Psoas muscle (tissue), 8 donors: ENCODE results near the gene EHMT1. TPM values are rescaled to one million over a fixed set of nuclear protein-coding genes. Genes with fewer than 3 reads are reported as not detected.
"Not testable (repeated sequence)": the region's sequence is repeated elsewhere in the genome, so short reads cannot be mapped to it uniquely, and the experiment has no call there.

Source experiments
- ATAC-seq, 4 donors: fragments of 200-7000 bp; cut with Tn5 transposase; one replicate each; pipeline ENCODE4 v1.9.1; 2020; ENCODE audit warnings: moderate library complexity in 3 of 4, mild to moderate bottlenecking in 2 of 4
- DNase-seq, 2 donors: peaks; one replicate each; pipeline ENCODE4 v3.0.0-alpha.2; 2020
- H3K27ac ChIP-seq: fragments of 200-600 bp; one replicate; pipeline ENCODE4 v1.8.0; 2022
- H3K27me3 ChIP-seq, 3 donors: fragments of 200-600 bp in 1 of 3; one replicate each; pipeline versions ENCODE4 v1.6.1 to v1.8.0; 2013 to 2022; ENCODE audit warnings: low read length in 2 of 3, mild to moderate bottlenecking in 2 of 3, moderate library complexity in 1 of 3; ENCODE audit not compliant: insufficient read depth in 3 of 3
- H3K36me3 ChIP-seq, 2 donors: fragments of 200-600 bp in 1 of 2; one replicate each; pipeline versions ENCODE4 v1.6.1 to v1.8.0; 2013 to 2022; ENCODE audit warnings: low read depth in 1 of 2, mild to moderate bottlenecking in 1 of 2, moderate library complexity in 1 of 2; ENCODE audit not compliant: insufficient read depth in 1 of 2
- H3K4me1 ChIP-seq: fragments of 200-600 bp; one replicate; pipeline ENCODE4 v1.8.0; 2022
- H3K4me3 ChIP-seq: fragments of 200-600 bp; one replicate; pipeline ENCODE4 v1.8.0; 2022; ENCODE audit warnings: mild to moderate bottlenecking
- H3K9me3 ChIP-seq: fragments of 200-600 bp; one replicate; pipeline ENCODE4 v1.8.0; 2022
- CTCF ChIP-seq: fragments of 200-600 bp; IDR thresholded peaks from one replicate; pipeline ENCODE4 v1.8.0; 2022; ENCODE audit warnings: antibody characterized with exemption
- WGBS, 3 donors: extraction: QIAGEN DNeasy Blood & Tissue Kit; methylation state at CpG; one replicate each; pipeline versions ENCODE4 v1.1.6 to v1.1.7; 2013; 5-methylcytosine and 5-hydroxymethylcytosine counted together
- intact Hi-C, 2 donors: fragments of 100-400 bp; cut with DNase I; formaldehyde crosslinking; loops; one replicate each; pipeline versions ENCODE4 v1.11.0 to v1.14.2; 2022
- polyA plus RNA-seq, 3 donors: library from polyadenylated mRNA; stranded (reverse); fragments of 200-250 nt; gene quantifications; one replicate each; pipeline ENCODE4 v1.2.3, GENCODE V29; 2013
- total RNA-seq, 4 donors: library from RNA; stranded (reverse); fragmentation: NEBNext Ultra II Directional in 2 of 4; extraction: Animal tissue kit (Norgen Biotek cat#: 25700) in 2 of 4; gene quantifications; one replicate each; pipeline versions ENCODE4 v1.2.1 to v1.2.4, GENCODE V29; 2021 to 2023
- donor health status: healthy with polysubstance abuse.
- donor health status: DM: no; HTN: no; CAD: no; lungs with moderate emphysema.
- donor health status: Bipolar disorder and iron deficiency.
- donor health status: healthy.
- donor health status: DM: yes; HTN: yes; CAD: no.
- donor health status: DM: no; HTN: no; CAD: no.
- donor health status: DM: no; HTN: no; CAD: no.
- donor health status: DM: yes; HTN: yes; CAD: no.

EHMT1 gene
- total and polyA plus RNA-seq, 7 donors = 29.0 to 49.6 (median 31.2) TPM

GRCh38 chr9:137876781-137877386 lies 258.1 kb downstream of the EHMT1 start:
- ATAC-seq = no peak
- no peak overlapping the region for H3K27ac ChIP-seq
- H3K4me1 ChIP-seq = no peaks in the 10 kb centered on the region
- H3K4me3 ChIP-seq = no peak overlapping the region
- intact Hi-C loops = no loop called here
- H3K9me3 ChIP-seq = no peaks in the 10 kb centered on the region
- 52 to 61% (median 61%) methylated on average over 38 to 47 of the region's 47 CpGs for WGBS, 3 donors
- no peak for DNase-seq
- H3K36me3 ChIP-seq = no peaks in the 10 kb centered on the region
- no peak for TF ChIP-seq CTCF
- peaks cover 0 to 57% (median 27%) of the 10 kb centered on the region in 3 donors for H3K27me3 ChIP-seq

GRCh38 chr9:137877506-137878122 lies 258.8 kb downstream of the EHMT1 start, which contains the start of gene CACNA1B:
TSS of gene CACNA1B (plus strand) at chr9:137877782. CDS start at chr9:137877934, 152 bp downstream.
- WGBS, 3 donors = 1 to 3% (median 2%) methylated on average over 17 to 79 of the region's 95 CpGs
- H3K4me1 ChIP-seq, H3K36me3 ChIP-seq, H3K27ac ChIP-seq, ATAC-seq, H3K9me3 ChIP-seq, DNase-seq, intact Hi-C loops: not testable (repeated sequence)
- Histone ChIP-seq H3K27me3 (peaks cover 0 to 57% (median 27%) of the 10 kb centered on the region in 3 donors), H3K4me3 (peak within 1 kb of the TSS; percentile 52)

GRCh38 chr9:137878146-137878941 lies 259.5 kb downstream of the EHMT1 start:
- intact Hi-C loops = no loop called here
- no peaks in the 10 kb centered on the region for H3K4me1 ChIP-seq
- no peaks in the 10 kb centered on the region for H3K9me3 ChIP-seq
- WGBS, 3 donors = 1 to 2% (median 2%) methylated on average over 47 to 96 of the region's 101 CpGs
- H3K27ac ChIP-seq = no peak overlapping the region
- no peak for TF ChIP-seq CTCF
- H3K36me3 ChIP-seq = no peaks in the 10 kb centered on the region
- H3K27me3 ChIP-seq = peaks cover 0 to 57% (median 27%) of the 10 kb centered on the region in 3 donors
- no peak for DNase-seq
- peak in 2 of 4 donors; percentile 64 to 67 for ATAC-seq
- peak overlapping the region; percentile 52 for H3K4me3 ChIP-seq

GRCh38 chr9:137879052-137879451 lies 260.2 kb downstream of the EHMT1 start:
- 75 to 81% (median 79%) methylated on average over 20 of the region's 20 CpGs for WGBS, 3 donors
- no peaks in the 10 kb centered on the region for H3K4me1 ChIP-seq
- H3K36me3 ChIP-seq = no peaks in the 10 kb centered on the region
- no peak overlapping the region for H3K4me3 ChIP-seq
- DNase-seq (no peak), ATAC-seq (no peak)
- intact Hi-C loops = no loop called here
- peaks cover 0 to 57% (median 27%) of the 10 kb centered on the region in 3 donors for H3K27me3 ChIP-seq
- no peak for TF ChIP-seq CTCF
- no peaks in the 10 kb centered on the region for H3K9me3 ChIP-seq
- no peak overlapping the region for H3K27ac ChIP-seq
